DND-41 (cell line): ENCODE results near the gene MED31.

Source experiments
- CTCF ChIP-seq: IDR thresholded peaks from 2 replicates; pipeline ENCODE4 v1.5.1; 2012; ENCODE audit warnings: borderline replicate concordance, low read length, moderate library complexity, mild to moderate bottlenecking; ENCODE audit not compliant: poor library complexity, severe bottlenecking; ENCODE audit errors: extremely low read depth
- EZH2 ChIP-seq: IDR thresholded peaks from 3 replicates; pipeline ENCODE4 v1.6.1; 2012; ENCODE audit warnings: borderline replicate concordance, low read depth, mild to moderate bottlenecking, moderate library complexity, low read length, inconsistent platforms; ENCODE audit not compliant: severe bottlenecking

DNA sequence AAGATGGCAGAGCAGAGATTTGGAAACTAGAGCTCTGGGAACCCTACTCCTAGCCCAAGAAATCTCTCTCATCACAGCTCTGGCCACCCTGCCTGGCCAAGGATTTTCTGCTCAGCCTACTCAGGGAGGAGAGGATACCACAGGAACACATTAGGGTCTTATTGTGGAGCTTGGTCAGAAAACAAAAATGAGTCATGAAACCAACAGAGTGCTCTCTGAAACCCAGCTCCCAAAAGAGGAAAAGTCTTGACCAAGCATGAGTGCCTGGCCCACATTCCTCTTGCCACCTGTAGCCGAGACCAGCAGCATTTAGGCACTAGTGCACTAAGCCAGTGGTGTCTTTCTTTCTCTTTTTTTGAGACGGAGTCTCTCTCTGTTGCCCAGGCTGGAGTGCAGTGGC lies 43.6 kb upstream of the MED31 start:
- TF ChIP-seq CTCF (no peak), EZH2 (no peak)
